SKM-1 (cell line): ENCODE results near the gene ACTG2.
"Not testable (repeated sequence)": the region's sequence is repeated elsewhere in the genome, so short reads cannot be mapped to it uniquely, and the experiment has no call there.

ENCODE experiments used
- DNase-seq: peaks from one replicate; lab custom pipeline; 2025; ENCODE audit not compliant: unreplicated experiment; lab: John Stamatoyannopoulos, UW

Gene ACTG2

DNA sequence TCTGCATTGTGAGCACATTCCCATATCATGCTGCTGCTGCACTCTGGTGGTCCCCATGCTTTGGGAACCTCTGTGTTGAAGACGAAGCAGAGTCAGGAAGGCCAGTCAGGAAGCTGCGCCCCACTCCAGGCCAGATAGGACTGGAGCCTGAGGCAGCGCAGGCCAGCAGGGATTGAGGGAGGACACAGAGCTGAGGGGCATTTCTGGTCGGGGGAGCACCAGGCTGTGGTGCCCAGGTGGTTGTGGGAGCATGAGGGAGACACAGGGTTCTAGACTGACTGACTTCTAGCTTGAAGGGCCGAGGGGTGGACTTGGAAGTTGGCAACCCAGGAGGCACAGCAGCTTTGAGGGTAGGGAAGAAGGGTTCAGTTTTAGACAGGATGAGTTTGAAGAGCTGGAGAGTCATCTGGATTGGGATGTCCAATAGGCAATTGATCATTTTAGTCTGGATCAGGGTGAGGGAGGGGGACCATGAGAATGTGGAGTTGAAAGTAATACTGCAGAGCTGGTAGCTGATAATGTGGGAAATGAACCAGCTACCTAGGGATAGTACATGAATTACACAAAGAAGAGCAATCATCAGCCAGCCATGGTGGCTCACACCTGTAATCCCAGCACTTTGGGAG, 1.4 kb upstream of the ACTG2 start:
- no peak for DNase-seq

DNA sequence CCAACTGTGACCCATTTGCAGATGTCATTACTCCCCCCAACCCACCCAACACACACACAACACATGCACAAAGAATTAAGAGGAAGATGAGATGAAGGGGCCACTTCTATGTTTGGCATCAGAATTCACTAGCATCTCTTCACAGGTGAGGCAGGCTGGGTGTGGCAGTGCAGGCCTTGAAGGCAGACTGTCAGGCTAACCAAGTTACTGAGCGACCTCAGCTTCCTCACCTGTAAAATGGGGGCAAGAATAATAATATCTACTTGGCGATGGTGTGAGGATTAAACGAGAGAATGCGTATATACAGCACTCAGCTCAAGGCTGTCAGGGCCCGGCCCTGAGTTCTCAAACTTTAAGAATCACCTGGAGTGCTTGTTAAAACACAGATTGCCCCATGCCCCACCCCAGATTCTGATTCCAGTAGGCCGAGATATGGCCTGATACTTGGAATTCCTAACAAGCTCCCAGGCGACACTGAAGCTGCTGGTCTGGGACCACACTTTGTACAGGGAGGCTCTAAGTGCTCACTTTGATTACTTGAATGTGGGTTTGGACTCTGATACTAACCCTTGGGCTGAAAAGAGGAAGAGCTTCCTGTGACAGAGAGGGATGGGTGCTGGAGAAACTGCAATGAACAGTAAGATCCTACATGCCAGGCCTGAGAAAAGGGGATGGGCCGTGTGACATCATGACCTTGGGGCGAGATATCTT, 1.1 kb downstream of the ACTG2 start:
- no peak for DNase-seq

DNA sequence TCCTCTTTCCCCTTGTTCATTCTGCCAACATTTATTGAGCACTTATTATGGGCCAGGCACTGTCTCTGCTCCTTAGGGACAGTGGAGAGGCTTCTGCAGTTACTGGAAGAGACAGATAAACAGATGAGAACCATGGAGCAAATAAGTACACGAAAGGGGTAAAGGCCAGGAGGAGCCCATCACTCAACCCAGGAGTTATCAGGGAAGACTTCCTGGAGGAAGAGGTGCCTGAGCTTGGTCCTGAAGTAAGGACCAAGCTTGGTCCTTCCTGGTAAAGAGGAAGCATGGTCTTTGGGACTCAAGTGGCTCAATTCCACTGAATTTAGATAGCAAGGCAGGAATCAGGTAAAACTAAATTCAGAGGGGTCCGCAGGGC, 1.7 kb downstream of the ACTG2 start:
- DNase-seq: no peak

DNA sequence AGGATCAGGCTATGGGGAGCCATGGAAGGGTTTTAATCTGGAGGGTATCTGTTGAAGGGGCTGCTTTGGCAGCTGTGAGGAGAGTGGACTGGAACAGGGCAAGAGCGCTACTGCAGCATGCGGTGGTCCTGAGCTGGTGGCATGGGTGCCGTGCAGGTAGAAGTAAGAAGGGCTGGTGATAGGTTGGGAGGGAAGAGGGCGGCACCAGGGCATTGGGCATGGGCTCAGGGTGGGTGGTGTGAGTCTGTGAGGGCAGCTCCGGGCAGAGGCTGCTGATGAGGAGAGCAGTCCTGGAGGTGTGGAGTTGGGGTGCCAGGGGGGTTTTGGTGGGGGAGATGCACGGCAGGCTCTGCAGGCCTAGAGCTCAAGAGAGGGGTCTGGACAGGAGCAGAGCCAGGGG, 2.1 kb downstream of the ACTG2 start:
- DNase-seq: no peak

DNA sequence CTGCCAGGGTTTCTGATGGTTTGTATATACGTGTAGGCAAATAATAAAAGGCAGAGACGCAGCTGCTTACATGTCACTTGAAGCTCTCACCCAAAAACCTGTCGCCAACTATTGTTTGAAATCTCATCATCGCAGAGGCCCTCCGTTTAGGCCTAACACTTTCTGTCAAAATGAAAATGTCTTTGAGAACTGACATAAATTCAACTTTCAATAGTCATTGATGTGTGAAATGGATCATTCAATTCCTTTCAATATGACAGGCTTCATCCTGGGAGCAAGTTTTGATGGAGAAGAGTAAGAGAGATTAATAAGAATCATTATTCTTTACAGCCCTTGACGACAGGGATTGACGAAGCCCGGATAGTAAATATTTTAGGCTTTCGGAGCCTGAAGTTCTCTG, 2.7 kb downstream of the ACTG2 start:
- DNase-seq: no peak

DNA sequence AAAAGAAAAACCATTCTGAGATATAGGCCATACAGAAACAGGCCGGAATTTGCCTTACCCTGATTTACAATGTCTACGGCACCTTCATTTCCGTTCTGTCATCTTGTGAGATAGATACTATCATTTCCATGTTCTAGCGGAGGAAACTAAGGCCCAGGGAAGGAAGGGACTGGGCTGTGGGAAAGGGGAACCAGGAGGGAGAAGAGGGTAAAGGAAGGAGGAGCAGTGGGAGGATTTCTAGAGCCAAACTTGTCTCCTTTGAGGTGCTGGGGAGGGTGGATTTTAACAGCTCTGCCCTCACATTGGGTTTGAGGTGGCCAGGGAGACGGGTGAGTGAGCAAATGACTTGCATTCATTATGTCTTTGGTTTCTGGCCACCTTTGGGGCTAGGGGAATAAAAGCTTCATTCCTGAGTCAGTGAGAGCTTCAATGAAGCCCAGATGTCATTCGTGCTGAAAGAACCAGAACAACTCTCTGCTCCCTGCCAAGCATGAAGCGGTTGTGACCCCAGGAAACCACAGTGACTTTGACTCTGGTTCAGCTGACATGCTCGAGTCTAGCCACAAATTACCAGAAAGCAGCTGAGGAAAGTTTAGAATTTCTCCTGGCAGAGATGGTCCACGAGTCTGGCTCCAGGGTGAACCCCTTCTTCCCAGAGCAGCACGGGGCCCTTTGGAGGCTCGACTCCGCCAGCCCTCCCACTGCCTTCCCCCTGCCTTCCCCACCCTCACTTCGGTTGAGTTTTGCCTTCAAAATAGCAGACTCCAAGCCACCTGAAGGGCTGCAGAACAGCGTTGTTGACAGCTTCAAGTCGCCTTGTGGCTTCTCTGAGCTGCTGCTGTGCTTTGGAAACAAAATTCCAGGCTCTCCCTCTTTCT, 3.8 kb downstream of the ACTG2 start:
- DNase-seq: no peak

DNA sequence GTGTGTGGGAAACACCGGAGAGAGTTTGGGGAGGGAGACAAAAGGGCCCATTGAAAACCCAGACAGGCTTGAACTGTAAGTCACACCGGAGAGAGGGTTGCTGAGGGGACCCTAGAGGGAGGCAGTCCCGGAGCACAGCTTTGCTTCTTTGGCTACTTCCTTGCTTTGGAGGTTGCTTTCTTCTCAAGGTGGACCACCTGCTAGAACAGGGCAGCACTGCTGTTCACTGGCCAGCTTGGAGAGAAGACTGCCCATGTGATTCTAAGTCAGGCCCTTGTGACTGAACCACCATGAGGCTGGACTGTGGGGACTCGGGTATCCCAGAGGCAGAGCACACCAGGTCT, 4.4 kb downstream of the ACTG2 start:
- no peak for DNase-seq

DNA sequence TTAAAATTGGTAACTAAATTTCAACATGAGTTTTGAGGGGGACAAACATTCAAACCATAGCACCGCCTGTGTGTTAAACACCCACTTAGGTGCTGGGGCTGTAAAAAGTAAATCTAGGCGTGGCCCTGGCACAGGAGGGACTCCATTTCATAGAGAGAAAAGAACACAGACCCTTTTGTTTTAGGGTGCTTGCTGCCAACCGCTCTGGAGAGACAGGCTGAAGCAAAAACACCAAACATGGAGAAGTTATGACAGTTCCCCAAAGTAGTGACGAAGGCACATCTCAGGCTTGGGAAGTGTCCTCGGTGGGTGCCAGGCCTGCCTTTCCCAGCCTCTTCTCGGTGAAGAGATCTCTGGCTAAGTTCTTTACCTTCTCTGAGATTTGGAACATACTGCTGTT, 5.1 kb downstream of the ACTG2 start:
- DNase-seq: no peak

DNA sequence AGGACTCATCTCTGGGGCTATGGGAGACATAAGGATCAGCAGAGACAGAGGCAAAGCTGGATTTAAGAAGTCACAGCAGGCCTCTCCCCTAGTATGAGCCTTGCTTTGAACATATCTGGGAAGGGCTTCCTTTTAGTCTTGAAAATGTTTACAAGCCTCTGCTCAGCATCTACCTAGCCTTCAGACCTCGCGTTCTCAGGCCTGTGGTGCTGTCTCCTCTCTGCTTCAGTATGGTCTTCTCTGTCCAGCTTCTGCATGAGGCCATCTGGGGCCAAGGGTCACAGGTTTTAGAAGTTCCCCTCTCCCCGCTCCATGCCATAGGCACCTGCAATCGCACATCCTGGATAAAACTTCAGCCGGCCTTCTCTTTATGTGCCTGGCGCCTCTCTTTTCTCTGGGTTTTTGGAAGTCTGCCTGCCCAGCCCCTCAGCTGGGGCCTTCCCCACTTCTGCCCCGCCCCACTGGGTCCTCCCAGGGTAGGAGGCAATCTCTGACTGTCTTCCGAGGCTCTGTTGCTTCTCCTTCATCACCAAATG, 7.1 kb downstream of the ACTG2 start:
- DNase-seq: no peak

DNA sequence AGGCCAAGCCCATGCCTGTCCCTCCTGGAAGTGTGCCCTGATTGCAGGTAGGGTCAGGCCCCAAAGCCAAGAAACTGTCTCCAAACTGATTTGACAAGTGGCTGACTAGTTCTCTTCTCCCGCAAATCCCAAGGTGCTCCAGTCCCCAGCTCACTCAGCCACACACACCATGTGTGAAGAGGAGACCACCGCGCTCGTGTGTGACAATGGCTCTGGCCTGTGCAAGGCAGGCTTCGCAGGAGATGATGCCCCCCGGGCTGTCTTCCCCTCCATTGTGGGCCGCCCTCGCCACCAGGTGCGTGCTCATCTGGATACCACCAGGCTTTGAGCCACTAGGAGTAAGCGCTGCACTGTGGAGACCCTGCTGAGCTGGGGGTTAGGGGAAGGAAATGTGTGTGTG, 8.3 kb downstream of the ACTG2 start:
- DNase-seq: no peak

DNA sequence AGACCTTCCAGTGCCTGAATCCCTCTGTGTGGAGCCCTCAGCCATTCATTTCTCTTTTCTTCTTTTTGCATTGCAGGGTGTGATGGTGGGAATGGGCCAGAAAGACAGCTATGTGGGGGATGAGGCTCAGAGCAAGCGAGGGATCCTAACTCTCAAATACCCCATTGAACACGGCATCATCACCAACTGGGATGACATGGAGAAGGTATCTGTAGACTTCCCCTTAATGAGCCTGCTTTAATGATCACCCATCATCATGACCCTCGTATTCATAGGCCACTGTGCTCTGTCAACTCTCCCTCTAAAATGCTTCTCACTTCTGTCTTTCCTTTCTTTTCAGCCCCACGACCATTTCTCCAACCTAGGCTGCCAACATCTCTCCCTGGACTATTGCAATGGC, 9.5 kb downstream of the ACTG2 start:
- no peak for DNase-seq

DNA sequence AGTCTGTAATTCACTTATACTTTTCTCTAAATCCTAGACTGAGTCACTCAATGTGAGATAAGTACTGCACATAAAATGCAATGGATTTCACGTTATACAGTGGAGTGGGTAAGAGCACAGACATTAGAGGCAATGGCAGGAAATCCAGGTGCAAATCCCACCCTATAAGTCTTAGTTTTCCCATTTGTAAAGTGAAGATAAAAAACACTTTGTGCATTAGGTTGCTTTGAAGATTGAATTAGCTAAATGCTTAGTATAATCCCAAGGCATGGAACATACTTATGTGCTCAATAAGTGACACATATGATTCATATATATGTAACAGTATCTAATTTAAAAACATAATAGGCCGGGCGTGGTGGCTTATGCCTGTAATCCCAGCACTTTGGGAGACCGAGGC, 10.5 kb downstream of the ACTG2 start:
- DNase-seq: no peak

DNA sequence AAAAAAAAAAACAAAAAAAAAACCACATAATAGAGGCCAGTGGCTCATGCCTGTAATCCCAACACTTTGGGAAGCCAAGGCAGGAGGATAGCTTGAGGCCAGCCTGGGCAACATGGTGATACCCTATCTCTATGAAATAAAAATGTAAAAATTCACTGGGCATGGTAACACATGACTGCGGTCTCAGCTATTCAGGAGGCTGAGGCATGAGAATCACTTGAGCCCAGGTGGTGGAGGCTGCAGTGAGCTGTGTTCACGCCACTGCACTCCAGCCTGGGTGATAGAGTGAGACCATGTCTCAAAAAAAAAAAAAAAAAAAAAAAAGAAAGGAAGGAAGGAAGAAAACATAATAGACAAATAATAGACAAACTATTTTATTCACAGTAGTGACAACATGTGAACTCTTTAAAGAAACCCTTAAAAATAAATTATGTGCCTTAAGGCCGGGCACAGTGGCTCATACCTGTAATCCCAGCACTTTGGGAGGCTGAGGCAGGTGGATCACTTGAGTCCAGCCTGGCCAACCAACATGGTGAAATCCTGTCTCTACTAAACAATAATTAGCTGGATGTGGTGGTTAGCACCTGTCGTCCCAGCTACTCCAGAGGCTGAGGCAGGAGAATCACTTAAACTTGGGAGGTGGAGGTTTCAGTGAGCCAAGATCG, 11.3 kb downstream of the ACTG2 start:
- DNase-seq: not testable (repeated sequence)

DNA sequence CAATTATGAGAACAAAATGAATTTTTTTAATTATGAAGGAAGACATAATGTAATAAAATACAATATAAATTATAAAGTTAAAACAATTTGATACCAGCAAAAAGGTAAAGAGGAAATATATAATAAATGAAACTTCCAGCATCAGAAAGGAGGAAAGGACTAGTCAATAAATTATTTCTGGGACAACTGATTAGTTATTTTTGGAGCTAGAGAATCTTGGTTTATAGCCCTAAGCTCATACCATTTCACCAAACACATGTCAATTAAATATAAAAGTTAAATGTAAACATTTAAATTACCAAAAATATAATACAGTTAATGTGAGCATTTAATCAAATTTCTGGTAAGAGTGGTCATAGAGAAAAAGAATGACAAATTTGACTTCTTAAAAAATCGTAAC, 12.1 kb downstream of the ACTG2 start:
- DNase-seq: no peak

DNA sequence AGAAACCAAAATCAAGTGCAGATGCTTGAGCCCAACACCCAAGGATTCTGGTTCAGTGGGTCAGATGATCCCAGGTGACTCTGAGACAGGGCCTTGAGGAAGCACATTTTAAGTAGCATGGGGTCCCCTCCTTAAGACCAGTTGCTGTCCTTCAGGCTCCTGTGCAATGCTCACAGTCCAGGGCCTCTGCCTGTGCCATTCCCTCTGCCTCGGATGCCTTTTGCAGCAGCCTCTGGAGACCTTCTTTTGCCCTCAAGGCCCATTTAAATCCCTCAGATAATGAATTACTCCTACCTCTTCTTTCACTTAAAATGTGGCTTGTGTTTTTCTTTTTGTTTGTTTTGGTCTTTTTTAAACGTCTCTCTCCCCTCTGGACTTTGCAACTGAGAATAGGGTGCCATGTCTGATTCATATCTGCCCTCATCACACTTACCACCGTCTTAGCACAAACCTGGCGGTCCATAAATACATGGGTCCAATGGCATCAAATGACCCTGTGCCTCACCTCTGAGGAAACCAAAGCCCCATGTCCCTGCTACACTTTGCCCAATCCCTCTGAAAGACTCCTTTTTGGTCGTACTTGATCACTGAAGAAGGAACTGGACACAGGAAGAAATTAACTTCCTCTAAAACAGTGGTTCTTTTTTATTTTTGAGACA, 14.2 kb downstream of the ACTG2 start:
- DNase-seq: peak; percentile 16

DNA sequence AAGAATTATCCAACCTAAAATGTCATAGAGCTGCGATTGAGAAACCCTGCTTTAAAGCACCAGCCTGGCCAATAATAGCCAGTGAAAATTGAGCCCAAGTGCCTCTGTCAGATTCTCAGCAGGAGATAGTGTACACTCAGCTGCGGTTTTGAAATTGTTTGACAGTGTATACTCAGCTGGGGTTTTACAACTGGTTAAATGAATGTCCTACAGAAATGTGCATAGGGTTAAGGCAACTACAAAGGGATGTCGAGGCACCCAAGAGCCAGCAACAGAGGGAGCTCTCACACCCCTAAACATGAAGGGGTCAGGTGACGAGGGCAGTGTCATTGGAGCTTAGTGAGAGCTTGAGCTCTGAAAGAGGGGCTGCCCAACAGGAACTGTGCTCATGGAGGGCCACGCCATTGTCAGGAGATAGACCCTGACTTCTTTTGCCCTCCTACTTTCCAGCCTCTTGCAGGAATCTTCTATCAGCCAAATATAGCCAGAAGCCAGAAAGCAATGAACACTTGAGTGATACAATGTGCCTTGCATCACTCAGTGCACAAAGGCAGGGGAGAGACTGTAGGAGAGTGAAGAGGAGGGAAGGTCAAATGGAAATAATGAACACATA, 15.1 kb downstream of the ACTG2 start:
- DNase-seq: no peak

DNA sequence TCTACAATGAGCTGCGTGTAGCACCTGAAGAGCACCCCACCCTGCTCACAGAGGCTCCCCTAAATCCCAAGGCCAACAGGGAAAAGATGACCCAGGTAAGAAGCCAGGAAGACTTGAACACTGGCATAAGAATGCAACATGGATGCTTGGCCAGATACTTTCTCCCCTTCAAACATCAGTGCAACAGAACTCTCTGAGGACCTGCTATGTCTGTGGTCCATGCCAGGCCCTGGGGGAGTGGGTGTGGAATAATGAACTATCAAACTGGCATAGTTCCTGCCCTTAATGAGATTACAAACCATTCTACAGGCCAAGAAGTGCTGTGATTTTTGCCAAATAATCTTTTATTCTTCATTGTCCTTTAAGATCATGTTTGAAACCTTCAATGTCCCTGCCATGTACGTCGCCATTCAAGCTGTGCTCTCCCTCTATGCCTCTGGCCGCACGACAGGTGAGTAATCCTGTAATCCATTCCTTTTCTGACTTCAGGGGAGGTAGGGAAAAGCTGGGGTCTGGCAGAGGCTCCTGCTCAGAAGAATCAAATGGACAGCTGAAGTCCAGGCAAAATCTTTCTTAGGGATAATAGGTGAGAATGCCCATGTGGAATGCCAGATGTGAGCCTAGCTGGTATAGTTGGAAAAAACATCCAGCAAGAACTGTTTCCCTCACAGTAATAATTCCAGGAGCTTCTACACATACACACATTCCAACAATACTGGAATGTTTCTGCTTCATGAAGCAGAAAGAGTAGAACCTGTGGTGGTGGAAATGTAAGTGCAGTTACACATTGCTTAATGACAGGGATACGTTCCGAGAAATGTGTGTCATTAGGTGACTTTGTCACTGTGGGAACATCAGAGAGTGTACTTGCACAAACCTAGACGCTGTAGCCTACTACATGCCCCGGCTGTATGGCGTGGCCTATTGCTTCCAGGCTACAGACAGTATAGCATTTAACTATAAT, 16.2 kb downstream of the ACTG2 start:
- no peak for DNase-seq

DNA sequence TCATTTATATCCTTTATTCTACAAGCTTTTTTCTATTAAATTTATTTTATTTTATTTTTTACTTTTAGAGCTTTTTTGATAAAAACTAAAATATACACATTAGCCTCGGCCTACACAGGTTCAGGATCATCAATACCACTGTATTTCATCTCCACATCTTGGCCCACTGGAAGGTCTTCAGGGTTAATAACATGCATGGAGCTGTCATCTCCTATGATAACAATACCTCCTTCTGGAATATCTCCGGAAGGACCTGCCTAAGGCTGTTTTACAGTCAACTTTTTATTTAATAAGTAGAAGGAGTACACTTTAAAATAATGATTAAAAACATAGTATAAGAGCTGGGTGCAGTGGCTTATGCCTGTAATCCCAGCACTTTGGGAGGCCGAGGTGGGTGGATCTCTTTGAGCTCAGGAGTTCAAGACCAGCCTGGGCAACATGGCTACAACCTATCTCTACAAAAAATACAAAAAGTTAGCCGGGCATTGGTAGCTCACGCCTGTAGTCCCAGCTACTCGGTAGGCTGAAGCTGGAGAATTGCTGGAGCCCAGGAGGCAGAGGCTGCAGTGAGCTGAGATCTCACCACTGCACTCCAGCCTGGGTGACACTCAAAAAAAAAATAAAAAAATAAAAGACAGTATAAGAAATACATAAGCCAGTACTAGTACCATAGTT, 18.2 kb downstream of the ACTG2 start:
- DNase-seq: no peak
